Right cardiac atrium (tissue), 5 donors: Measurements from ENCODE around the gene UGT2B7. TPM values are rescaled to one million over a fixed set of nuclear protein-coding genes. Genes with fewer than 3 reads are reported as not detected.
"Not testable (repeated sequence)": the region's sequence is repeated elsewhere in the genome, so short reads cannot be mapped to it uniquely, and the experiment has no call there.

Experiments
- ATAC-seq, 2 donors: fragments of 200-7000 bp; cut with Tn5 transposase; one replicate each; pipeline versions ENCODE4 v1.8.0 to v1.9.1; 2020; ENCODE audit warnings: moderate library complexity in 2 of 2, mild to moderate bottlenecking in 1 of 2
- DNase-seq, 3 donors: peaks; one replicate each; pipeline ENCODE4 v3.0.0-alpha.2; 2020
- H3K27ac ChIP-seq: one replicate; pipeline ENCODE4 v1.5.1; 2013; ENCODE audit warnings: mild to moderate bottlenecking, low read length, control low read depth, moderate library complexity
- H3K27me3 ChIP-seq: one replicate; pipeline ENCODE4 v1.6.1; 2013; ENCODE audit not compliant: control insufficient read depth, insufficient read depth
- H3K4me1 ChIP-seq: one replicate; pipeline ENCODE4 v1.6.1; 2013; ENCODE audit warnings: low read length; ENCODE audit not compliant: control insufficient read depth, insufficient read depth
- H3K4me3 ChIP-seq: one replicate; pipeline ENCODE4 v1.5.1; 2013; ENCODE audit warnings: low read length, control low read depth
- H3K9me3 ChIP-seq: one replicate; pipeline ENCODE4 v1.6.1; 2013; ENCODE audit warnings: low read length; ENCODE audit not compliant: control insufficient read depth
- WGBS: extraction: QIAGEN DNeasy Blood & Tissue Kit; methylation state at CpG from one replicate; pipeline ENCODE4 v1.1.7; 2013; 5-methylcytosine and 5-hydroxymethylcytosine counted together
- intact Hi-C, 4 donors: fragments of 100-400 bp; cut with DNase I; formaldehyde crosslinking; loops; one replicate each; pipeline versions ENCODE4 v1.11.0 to v1.14.0; 2022 to 2023
- long read RNA-seq, 4 donors: library from polyadenylated mRNA; unstranded; transcript quantifications; one replicate each; pipeline ENCODE4 v2.0.0, GENCODE V29; 2020 to 2021
- polyA plus RNA-seq: library from polyadenylated mRNA; stranded (reverse); fragments of 200-250 nt; gene quantifications from one replicate; pipeline ENCODE4 v1.2.3, GENCODE V29; 2013
- total RNA-seq, 4 donors: library from RNA; stranded (reverse); fragmentation: NEBNext Ultra II Directional; extraction: Animal tissue kit (Norgen Biotek cat#: 25700); gene quantifications; one replicate each; pipeline ENCODE4 v1.2.1, GENCODE V29; 2021
- donor health status: healthy with polysubstance abuse.
- donor health status: DM: no; HTN: yes; CAD: no.
- donor health status: DM: no; HTN: no; CAD: no.
- donor health status: DM: no; HTN: yes; CAD: no; lungs with severe emphysema.
- donor health status: DM: yes; HTN: yes; CAD: no.

The UGT2B7 gene
- total RNA-seq (not detected), polyA plus RNA-seq (not detected)
- long read RNA-seq, donor 1, result 0 reads
- long read RNA-seq, donor 2, result 0 reads
- long read RNA-seq, donor 3, result 0 reads
- long read RNA-seq, donor 4, result 0 reads

DNA sequence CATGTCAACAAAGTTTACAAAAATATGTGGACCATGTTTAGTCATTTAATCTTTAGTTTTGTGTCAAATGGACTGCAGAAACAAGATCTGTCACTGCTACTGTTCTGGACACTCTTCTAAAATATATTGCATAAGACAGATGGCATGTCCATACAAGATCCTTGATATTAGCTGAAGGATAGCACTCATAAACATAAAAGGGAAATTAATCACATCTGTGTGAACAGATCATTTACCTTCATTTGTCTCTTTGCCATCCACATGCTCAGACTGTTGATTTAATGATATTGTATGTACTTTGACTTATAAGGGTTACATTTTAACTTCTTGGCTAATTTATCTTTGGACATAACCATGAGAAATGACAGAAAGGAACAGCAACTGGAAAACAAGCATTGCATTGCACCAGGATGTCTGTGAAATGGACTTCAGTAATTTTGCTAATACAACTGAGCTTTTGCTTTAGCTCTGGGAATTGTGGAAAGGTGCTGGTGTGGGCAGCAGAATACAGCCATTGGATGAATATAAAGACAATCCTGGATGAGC is at the start of gene UGT2B7:
Gene UGT2B7 (plus strand): TSS at position 364 of the 546 bp plus-strand sequence. CDS start 47 bp downstream, at position 411.
- no peak for ATAC-seq
- Histone ChIP-seq H3K27me3 (no peaks in the 10 kb centered on the region), H3K4me3 (no peak within 1 kb of the TSS), H3K9me3 (no peaks in the 10 kb centered on the region), H3K4me1 (no peaks in the 10 kb centered on the region), H3K27ac (no peak within 1 kb of the TSS)
- intact Hi-C loops, result no loop called here
- DNase-seq, result no peak

DNA sequence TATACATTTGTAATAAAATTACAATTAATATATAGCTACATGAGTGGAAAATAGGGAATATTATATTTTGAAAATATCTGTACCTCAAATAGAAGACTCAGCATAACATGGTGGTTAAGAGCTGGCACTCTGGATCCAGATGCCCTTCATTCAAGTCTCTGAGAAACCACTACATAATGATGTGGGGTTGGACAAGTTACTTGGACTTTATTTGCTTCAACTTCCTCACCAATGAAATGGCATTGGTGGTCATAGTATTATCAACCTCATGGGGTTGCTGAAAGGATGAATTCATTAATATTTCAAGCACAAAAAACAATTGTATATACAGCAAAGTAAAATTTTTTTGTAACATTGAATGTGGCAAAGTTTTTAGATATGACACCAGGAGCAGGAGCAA is 46.4 kb upstream of the UGT2B7 start:
- intact Hi-C loops, result no loop called here
- ATAC-seq, result no peak
- no peaks in the 10 kb centered on the region for H3K9me3 ChIP-seq

DNA sequence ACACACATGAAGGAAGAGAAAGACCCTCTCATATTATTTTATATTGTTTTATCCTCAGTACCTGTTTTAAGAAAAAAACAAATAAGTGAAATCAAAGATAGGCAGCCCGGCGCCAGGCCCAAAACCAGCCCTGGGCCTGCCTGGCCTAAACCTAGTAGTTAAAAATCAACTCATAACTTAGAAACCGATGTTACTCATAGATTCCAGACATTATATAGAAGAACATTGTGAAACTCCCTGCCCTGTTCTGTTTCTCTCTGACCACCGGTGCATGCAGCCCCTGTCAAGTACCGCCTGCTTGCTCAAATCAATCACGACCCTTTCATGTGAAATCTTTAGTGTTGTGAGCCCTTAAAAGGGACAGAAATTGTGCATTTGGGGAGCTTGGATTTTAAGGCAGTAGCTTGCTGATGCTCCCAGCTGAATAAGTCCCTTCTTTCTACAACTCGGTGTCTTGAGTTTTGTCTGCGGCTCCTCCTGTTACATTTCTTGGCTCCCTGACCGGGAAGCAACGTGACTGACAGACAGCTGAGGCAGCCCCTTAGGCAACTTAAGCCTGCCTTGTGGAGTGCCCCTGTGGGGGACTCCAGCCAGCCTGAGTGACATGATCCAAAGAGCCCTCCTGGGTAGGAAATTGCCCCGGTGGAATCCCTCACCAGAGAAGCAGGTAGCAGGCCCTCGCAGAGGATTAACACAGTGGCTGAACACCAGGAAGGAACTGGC is 45.3 kb upstream of the UGT2B7 start:
- ATAC-seq, H3K4me3 ChIP-seq, intact Hi-C loops, H3K27ac ChIP-seq, DNase-seq, H3K4me1 ChIP-seq, H3K9me3 ChIP-seq, H3K27me3 ChIP-seq: not testable (repeated sequence)
- 53% methylated on average over 12 of the region's 12 CpGs for WGBS

More for the DNA sequence above, 46.4 kb upstream of the UGT2B7 start:
- Histone ChIP-seq H3K4me1 (no peaks in the 10 kb centered on the region), H3K27ac (no peak overlapping the region), H3K4me3 (no peak overlapping the region), H3K27me3 (no peaks in the 10 kb centered on the region)
- no peak for DNase-seq

DNA sequence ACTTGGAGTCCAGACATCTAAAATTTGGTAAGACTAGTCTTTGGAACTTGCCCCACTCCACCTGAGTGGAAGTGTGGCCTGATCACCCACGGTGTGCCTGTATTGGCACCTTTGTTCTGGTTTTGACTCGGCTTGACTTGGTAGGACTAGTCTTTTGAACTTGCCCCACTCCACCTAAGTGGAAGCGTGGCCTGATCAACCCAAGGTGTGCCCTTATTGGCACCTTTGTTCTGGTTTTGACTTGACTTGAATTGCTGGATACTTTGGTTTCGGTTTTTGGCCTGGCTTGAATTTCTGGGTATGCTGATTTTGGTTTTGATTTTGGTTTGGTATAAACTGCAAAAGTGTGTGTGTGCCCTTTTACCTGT is 44.7 kb upstream of the UGT2B7 start:
- Histone ChIP-seq H3K4me3 (no peak overlapping the region), H3K9me3 (no peaks in the 10 kb centered on the region), H3K4me1 (no peaks in the 10 kb centered on the region), H3K27ac (no peak overlapping the region), H3K27me3 (no peaks in the 10 kb centered on the region)
- intact Hi-C loops, result no loop called here
- no peak for DNase-seq
- ATAC-seq, result no peak
- 85% methylated on average over 4 of the region's 4 CpGs for WGBS

DNA sequence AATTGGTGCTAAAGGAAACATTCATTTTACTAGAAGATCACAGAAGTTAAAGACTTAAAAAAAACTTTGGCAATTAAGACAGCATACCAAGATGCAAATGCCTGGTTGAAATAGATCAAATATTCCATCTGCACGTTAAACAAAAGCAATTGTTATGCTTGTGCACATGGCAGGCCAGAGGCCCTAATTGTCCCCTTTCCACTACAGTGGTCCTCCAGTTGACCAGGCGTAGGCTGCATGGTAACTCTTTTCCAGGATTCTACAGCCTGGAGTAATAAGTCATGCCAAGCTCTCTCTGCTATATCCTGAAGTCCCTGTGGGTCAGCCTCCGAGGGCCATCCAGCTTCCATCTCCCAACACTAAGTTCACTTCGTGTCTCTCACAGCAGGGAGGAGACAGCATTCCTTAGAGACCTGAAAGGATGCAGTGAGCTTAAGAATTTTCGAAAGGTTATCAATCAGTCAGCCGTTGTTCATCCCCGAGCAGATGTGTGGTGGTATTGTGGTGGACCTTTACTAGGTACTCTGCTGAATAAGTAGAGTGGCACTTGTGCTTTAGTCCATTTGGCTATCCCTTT is 42.9 kb upstream of the UGT2B7 start:
- H3K9me3 ChIP-seq, H3K27me3 ChIP-seq, ATAC-seq, DNase-seq, H3K4me3 ChIP-seq, intact Hi-C loops, H3K27ac ChIP-seq, H3K4me1 ChIP-seq: not testable (repeated sequence)
- WGBS, result 68% methylated on average over 7 of the region's 7 CpGs

DNA sequence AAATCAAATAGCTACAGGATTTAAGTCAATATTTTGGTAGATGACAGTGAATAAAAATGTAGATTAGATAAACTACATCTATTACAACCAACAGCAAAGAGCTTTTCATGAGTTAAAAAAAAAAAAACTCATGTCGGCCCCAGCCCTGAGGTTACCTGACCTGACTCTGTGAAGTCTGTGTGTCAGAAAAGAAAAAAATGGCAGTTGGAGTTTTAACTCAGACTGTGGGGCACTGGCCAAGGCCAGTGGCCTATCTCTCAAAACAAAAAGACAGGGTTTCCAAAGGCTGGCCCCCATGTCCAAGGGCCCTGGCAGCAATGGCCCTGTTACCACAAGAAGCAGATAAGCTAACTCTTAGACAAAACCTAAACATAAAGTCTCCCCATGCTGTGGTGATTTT is 42.2 kb upstream of the UGT2B7 start:
- DNase-seq, H3K27ac ChIP-seq, H3K4me3 ChIP-seq, intact Hi-C loops, H3K27me3 ChIP-seq, H3K4me1 ChIP-seq, ATAC-seq, H3K9me3 ChIP-seq: not testable (repeated sequence)
- WGBS, result 76% methylated on average over 1 of the region's 1 CpG

DNA sequence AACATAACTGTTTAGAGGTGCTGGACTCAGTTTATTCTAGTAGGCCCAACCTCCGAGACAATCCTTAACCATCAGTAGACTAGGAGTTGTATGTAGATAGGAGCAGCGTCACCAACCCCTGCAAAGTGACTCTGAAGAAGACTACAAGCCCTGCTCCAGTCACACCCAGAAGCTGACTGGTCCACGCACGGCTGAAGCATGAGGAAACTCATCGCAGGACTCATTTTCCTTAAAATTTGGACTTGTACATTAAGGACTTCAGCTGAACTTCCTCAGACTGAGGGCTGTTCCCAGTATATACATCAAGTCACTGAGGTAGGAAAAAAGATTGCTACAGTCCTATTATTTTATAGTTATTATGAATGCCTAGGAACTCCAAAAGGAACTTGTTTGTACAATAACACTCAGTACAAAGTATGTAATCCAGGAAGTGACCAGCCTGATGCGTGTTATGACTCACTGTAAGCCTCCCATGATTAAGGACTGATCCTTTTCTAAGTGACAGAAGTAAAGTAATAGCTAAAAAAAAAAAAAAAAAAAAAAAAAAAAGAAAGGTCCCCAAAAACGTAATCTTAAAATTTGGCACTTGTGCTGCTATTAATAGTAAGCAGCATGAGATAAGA is 41.6 kb upstream of the UGT2B7 start:
- WGBS, result 69% methylated on average over 7 of the region's 7 CpGs
- Histone ChIP-seq H3K4me1 (no peaks in the 10 kb centered on the region), H3K4me3 (no peak overlapping the region), H3K9me3 (no peaks in the 10 kb centered on the region), H3K27me3 (no peaks in the 10 kb centered on the region), H3K27ac (no peak overlapping the region)
- DNase-seq, result no peak
- intact Hi-C loops, result no loop called here
- ATAC-seq, result no peak

DNA sequence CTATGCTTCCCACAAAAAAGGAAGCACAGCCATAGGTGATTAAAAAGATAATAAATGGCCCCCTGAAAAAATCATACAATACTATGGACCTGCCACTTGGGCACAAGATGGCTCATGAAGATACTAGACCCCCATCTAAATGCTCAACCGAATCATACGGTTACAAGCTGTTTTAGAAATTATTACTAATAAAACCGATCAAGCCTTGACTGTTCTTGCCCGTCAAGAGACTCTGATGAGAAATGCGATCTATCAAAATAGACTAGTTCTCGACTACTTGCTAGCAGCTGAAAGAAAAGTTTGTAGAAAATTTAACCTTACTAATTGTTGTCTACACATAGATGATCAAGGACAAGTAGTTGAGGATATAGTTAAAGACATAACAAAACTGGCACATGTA is 40.1 kb upstream of the UGT2B7 start:
- Histone ChIP-seq H3K27me3 (no peaks in the 10 kb centered on the region), H3K4me1 (no peaks in the 10 kb centered on the region), H3K4me3 (no peak overlapping the region), H3K27ac (no peak overlapping the region), H3K9me3 (no peaks in the 10 kb centered on the region)
- ATAC-seq (no peak), DNase-seq (no peak)
- WGBS, result 95% methylated on average over 6 of the region's 6 CpGs
- intact Hi-C loops, result no loop called here

DNA sequence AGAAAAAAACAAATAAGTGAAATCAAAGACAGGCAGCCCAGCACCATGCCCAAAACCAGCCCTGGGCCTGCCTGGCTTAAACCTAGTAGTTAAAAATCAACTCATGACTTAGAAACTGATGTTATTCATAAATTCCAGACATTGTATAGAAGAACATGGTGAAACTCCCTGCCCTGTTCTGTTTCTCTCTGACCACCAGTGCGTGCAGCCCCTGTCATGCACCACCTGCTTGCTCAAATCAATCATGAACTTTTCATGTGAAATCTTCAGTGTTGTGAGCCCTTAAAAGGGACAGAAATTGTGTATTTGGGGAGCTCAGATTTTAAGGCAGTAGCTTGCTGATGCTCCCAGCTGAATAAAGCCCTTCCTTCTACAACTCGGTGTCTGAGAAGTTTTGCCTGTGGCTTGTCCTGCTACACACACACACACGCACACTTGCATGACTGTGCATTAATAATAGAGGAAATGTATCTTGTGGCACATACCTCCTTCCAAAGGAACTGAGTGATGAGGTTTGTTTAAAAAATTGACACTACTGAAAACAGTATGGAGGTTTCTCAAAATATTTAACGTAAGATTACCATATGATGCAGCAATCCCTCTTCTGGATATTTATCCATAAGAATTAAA is 39.2 kb upstream of the UGT2B7 start:
- H3K27me3 ChIP-seq, result no peaks in the 10 kb centered on the region
- intact Hi-C loops, result no loop called here
- no peaks in the 10 kb centered on the region for H3K4me1 ChIP-seq
- DNase-seq, result no peak
- WGBS, result 53% methylated on average over 4 of the region's 4 CpGs
- ATAC-seq, result no peak
- H3K9me3 ChIP-seq, result no peaks in the 10 kb centered on the region
- no peak overlapping the region for H3K4me3 ChIP-seq
- H3K27ac ChIP-seq, result no peak overlapping the region

DNA sequence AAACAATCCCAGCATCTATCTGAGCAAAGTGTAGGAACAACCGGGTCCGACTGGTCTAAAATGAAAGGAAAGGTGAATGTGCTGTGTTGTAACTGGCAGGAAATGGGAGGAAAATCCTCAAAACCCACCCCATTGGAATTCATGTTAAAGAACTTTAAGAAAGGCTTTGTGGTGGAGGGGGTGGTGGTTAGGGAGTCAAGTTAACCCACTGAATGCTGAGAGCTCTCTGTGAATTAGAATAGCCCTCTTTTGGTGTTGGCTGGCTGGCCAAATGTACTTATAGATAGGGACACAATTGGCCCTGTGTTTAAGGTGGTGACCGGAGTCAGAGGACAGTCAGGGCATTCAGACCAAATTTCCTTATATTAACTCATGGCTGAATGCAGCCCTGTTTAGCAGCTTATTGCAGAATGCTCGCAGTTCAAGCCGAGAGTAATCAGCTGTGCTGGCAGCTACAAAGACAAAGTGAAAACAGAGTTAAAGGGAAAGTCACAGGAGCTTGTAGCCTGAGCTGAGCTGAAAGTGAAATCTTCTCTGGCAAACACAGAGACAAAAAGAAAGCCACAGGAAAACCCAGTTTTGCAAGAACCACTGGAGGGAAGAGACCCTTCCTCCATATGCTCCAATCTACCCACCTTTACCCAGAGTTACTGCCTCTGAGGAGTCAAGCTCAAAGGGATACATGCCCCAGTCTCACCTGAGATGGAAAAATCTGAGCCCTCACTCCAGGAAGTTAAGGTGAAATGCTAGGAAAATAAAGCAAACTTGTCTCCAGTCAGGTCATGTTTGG is 38.5 kb upstream of the UGT2B7 start:
- Histone ChIP-seq H3K27me3 (no peaks in the 10 kb centered on the region), H3K4me1 (no peaks in the 10 kb centered on the region), H3K4me3 (no peak overlapping the region), H3K27ac (no peak overlapping the region), H3K9me3 (no peaks in the 10 kb centered on the region)
- 48% methylated on average over 5 of the region's 5 CpGs for WGBS
- ATAC-seq (no peak), DNase-seq (no peak)
- intact Hi-C loops, result no loop called here
